Measurements from ENCODE around the gene HOXA9. TPM values are rescaled to one million over a fixed set of nuclear protein-coding genes. Genes with fewer than 3 reads are reported as not detected.

Gene HOXA9
- total RNA-seq, 1 experiment from 2014 or later, result 16.7 TPM

DNA sequence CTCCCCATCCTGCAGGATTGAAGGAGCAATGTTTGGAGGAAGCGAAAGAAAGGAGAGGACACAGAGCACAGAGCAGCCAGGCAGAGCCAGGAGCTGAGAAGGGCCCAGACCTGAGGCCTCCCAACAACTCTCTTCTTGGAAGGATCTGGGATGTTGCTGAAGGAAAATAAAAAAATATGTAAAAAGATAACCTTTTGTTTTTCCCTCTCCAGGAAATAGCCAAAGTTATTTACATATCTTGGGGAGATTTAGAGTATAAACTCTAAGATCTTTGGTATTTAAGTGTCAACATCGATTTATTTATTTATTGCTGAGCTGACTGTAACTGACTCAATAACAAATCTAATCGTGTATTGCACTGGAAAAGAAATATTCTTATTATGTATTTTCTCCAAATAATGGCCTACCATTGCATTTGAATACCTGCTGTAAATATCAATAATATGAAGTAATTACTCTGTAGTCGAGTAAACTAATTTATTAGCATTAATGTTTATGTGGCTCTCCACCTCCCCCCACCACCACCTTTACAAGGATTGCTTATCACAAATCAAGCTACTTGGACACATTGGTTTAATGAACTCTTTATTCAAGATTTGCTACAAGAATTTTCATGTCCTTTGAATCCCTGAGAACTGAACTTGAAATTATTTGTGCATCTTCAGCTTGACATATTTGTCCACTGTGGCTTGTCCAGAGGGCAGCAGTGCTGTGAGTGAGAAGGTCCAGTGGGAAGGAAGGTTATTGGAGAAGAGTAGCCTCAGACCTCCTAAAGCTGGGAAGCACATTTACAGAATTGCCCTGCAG, 21.5 kb upstream of the HOXA9 start:
- TF ChIP-seq, protein P1, sequence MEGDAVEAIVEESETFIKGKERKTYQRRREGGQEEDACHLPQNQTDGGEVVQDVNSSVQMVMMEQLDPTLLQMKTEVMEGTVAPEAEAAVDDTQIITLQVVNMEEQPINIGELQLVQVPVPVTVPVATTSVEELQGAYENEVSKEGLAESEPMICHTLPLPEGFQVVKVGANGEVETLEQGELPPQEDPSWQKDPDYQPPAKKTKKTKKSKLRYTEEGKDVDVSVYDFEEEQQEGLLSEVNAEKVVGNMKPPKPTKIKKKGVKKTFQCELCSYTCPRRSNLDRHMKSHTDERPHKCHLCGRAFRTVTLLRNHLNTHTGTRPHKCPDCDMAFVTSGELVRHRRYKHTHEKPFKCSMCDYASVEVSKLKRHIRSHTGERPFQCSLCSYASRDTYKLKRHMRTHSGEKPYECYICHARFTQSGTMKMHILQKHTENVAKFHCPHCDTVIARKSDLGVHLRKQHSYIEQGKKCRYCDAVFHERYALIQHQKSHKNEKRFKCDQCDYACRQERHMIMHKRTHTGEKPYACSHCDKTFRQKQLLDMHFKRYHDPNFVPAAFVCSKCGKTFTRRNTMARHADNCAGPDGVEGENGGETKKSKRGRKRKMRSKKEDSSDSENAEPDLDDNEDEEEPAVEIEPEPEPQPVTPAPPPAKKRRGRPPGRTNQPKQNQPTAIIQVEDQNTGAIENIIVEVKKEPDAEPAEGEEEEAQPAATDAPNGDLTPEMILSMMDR (IDR thresholded peaks at IDR 0.05; ENCODE audit: insufficient read depth in 1 of 2, low read depth in 1 of 2, low read length in 1 of 2, severe bottlenecking in 1 of 2, unreplicated experiment in 1 of 2), result no peak
- BruUV-seq (replicated peaks), result no TSS peak
- H3K27me3 Mint-ChIP-seq (ENCODE audit: insufficient read depth, unreplicated experiment), result peaks cover 8% of the 10 kb centered on the region

DNA sequence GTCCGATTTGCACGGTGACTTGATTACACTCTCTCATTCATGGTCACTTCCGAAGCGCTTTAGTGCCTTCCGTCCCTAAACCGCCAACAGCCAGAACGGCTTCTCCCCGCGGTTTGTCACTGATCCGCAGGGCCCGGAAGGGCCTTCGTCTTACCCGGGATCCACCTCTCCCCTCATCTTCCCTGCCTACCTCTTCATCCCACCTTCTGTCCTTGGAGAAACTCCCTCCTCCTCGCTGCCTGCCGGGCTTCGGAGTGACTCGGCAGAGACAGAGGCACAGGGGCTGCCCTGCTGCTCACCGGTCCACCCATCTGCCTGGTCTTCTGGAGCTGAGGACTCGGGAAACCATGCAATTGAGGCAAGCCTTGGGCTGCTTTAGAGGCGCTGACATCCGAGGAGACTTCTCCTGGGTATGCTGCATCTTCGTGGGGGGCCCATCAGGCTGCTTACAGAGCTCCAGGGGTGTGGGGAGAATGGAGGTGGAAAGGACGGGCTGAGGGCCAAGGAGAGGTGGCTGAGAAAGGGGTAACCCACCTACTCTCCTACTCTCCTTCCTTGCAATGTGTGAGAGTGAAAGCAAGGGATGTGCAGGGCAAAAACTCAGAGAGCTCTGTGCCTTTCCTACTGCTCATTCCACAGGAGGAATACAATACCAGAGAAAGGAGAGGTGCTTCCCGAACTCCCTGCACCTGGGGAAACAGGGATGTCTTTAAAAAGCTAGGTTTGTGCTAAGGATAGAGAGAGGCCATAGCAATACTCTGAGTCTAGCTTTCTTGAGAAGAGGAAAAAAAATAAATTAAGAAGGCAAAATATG, 20.7 kb upstream of the HOXA9 start:
- Mint-ChIP-seq H3K9me3 (ENCODE audit: unreplicated experiment) (no peaks in the 10 kb centered on the region), H3K36me3 (ENCODE audit: insufficient read depth, unreplicated experiment) (peaks cover 6% of the 10 kb centered on the region)
- peaks cover 5% of the 10 kb centered on the region for H3K27me3 ChIP-seq (replicated peaks; ENCODE audit: control insufficient read depth, insufficient read depth, low read length)

More for the DNA sequence above, 21.5 kb upstream of the HOXA9 start:
- H3K4me3 Mint-ChIP-seq (ENCODE audit: unreplicated experiment), result no peak overlapping the region
- DNase-seq, result no peak
- peaks cover 14% of the 10 kb centered on the region for H3K4me1 ChIP-seq
- CTCF ChIA-PET, result interaction anchor here (0.6 to 1.9 kb wide), 2 partner anchors 9 to 467 kb away, joined by 3 to 6 read pairs; no protein-coding TSS in a partner anchor
- no peaks in the 10 kb centered on the region for H3K9me3 ChIP-seq
- no peaks in the 10 kb centered on the region for H3K9me3 Mint-ChIP-seq (ENCODE audit: unreplicated experiment)
- peaks cover 7% of the 10 kb centered on the region for H3K4me1 Mint-ChIP-seq (ENCODE audit: low read depth, unreplicated experiment)
- H3K4me3 ChIP-seq (ENCODE audit: low read depth, low read length), result no peak overlapping the region
- intact Hi-C loops (cut with micrococcal nuclease; ENCODE audit: unreplicated experiment), result no loop called here
- POLR2A ChIA-PET, result no interaction called here
- H3K36me3 ChIP-seq (ENCODE audit: control insufficient read depth, insufficient read depth, low read length), result no peaks in the 10 kb centered on the region
- H3K27ac Mint-ChIP-seq (ENCODE audit: unreplicated experiment), result no peak overlapping the region
- H3K36me3 Mint-ChIP-seq (ENCODE audit: insufficient read depth, unreplicated experiment), result peaks cover 6% of the 10 kb centered on the region
- H3K27me3 ChIP-seq (replicated peaks; ENCODE audit: control insufficient read depth, insufficient read depth, low read length), result peaks cover 5% of the 10 kb centered on the region

More for the DNA sequence above, 20.7 kb upstream of the HOXA9 start:
- TF ChIP-seq, protein P1 (IDR thresholded peaks at IDR 0.05; ENCODE audit: insufficient read depth in 1 of 2, low read depth in 1 of 2, low read length in 1 of 2, severe bottlenecking in 1 of 2, unreplicated experiment in 1 of 2), result no peak
- no TSS peak for BruUV-seq (replicated peaks)
- no peak overlapping the region for H3K4me3 ChIP-seq (ENCODE audit: low read depth, low read length)
- H3K4me1 ChIP-seq, result peaks cover 14% of the 10 kb centered on the region
- peaks cover 7% of the 10 kb centered on the region for H3K4me1 Mint-ChIP-seq (ENCODE audit: low read depth, unreplicated experiment)
- intact Hi-C loops (cut with micrococcal nuclease; ENCODE audit: unreplicated experiment), result no loop called here
- peaks cover 8% of the 10 kb centered on the region for H3K27me3 Mint-ChIP-seq (ENCODE audit: insufficient read depth, unreplicated experiment)
- peak overlapping the region; percentile 71 for H3K4me3 Mint-ChIP-seq (ENCODE audit: unreplicated experiment)
- H3K9me3 ChIP-seq, result no peaks in the 10 kb centered on the region
- CTCF ChIA-PET, result interaction anchor here (0.6 to 1.9 kb wide), 2 partner anchors 10 to 467 kb away, joined by 3 to 6 read pairs; no protein-coding TSS in a partner anchor
- DNase-seq, result peak in 1 of 2 experiments; percentile 22
- H3K27ac Mint-ChIP-seq (ENCODE audit: unreplicated experiment), result no peak overlapping the region
- POLR2A ChIA-PET, result no interaction called here
- H3K36me3 ChIP-seq (ENCODE audit: control insufficient read depth, insufficient read depth, low read length), result no peaks in the 10 kb centered on the region

All from Caco-2 (cell line).